CD4-positive, alpha-beta T cell treated with Interleukin-4 for 1 hour (primary cell): Measurements from ENCODE around the gene RGS13.

ENCODE experiments used
- DNase-seq, 2 donors: peaks; one replicate each; pipeline ENCODE4 v3.0.0-alpha.2; 2020 to 2022

Gene RGS13

GRCh38 chr1:192635939-192636338 is at the start of gene RGS13:
Gene RGS13, plus strand, starts transcription at chr1:192636147. Its CDS starts 8,188 bp downstream, at chr1:192644335.
- DNase-seq = no peak

GRCh38 chr1:192587386-192588266 is 48.3 kb upstream of the RGS13 start:
- DNase-seq = no peak

GRCh38 chr1:192588546-192588945 is 47.4 kb upstream of the RGS13 start:
- no peak for DNase-seq

- no peak for DNase-seq
Measured at GRCh38 chr1:192589813-192590212, 46.1 kb upstream of the RGS13 start.

GRCh38 chr1:192592517-192592916 is 43.4 kb upstream of the RGS13 start:
- DNase-seq = no peak

GRCh38 chr1:192592981-192593708 is 42.8 kb upstream of the RGS13 start:
- DNase-seq = no peak

GRCh38 chr1:192595299-192595698 is 40.6 kb upstream of the RGS13 start:
- DNase-seq = no peak

GRCh38 chr1:192598589-192598988 is 37.4 kb upstream of the RGS13 start:
- no peak for DNase-seq

GRCh38 chr1:192600275-192600674 is 35.7 kb upstream of the RGS13 start:
- no peak for DNase-seq

- DNase-seq = no peak
Measured at GRCh38 chr1:192601143-192601542, 34.8 kb upstream of the RGS13 start.

- DNase-seq = peak in 1 of 2 donors; percentile 11
Measured at GRCh38 chr1:192601567-192601966, 34.4 kb upstream of the RGS13 start.

- no peak for DNase-seq
Measured at GRCh38 chr1:192602757-192603156, 33.2 kb upstream of the RGS13 start.

GRCh38 chr1:192603218-192603787 is 32.6 kb upstream of the RGS13 start:
- no peak for DNase-seq

- peak in 1 of 2 donors; percentile 52 for DNase-seq
Measured at GRCh38 chr1:192604979-192605620, 30.8 kb upstream of the RGS13 start.

GRCh38 chr1:192608671-192609070 is 27.3 kb upstream of the RGS13 start:
- DNase-seq = no peak

- DNase-seq = peak; percentile 80 to 87
Measured at GRCh38 chr1:192609110-192610079, 26.6 kb upstream of the RGS13 start.

GRCh38 chr1:192610112-192610889 is 25.6 kb upstream of the RGS13 start:
- DNase-seq = peak in 1 of 2 donors; percentile 53

GRCh38 chr1:192615055-192615454 is 20.9 kb upstream of the RGS13 start:
- no peak for DNase-seq

- no peak for DNase-seq
Measured at GRCh38 chr1:192620071-192620635, 15.8 kb upstream of the RGS13 start.

GRCh38 chr1:192626366-192627179 is 9.4 kb upstream of the RGS13 start:
- no peak for DNase-seq
